ENCODE results near the gene SPINK4. TPM values are rescaled to one million over a fixed set of nuclear protein-coding genes. Genes with fewer than 3 reads are reported as not detected.
A peak's percentile ranks its signal among the peaks of the same experiment; 100 is the strongest.

SPINK4 gene
- not detected for total RNA-seq

GRCh38 chr9:33239921-33240320 is at the start of gene SPINK4:
Gene SPINK4, plus strand, starts transcription at chr9:33240167. Its CDS starts 42 bp downstream, at chr9:33240209.
- Mint-ChIP-seq H3K4me1 (no peaks in the 10 kb centered on the region), H3K36me3 (ENCODE audit: low read depth) (no peaks in the 10 kb centered on the region), H3K9me3 (no peaks in the 10 kb centered on the region), H3K27me3 (peaks cover 6% of the 10 kb centered on the region), H3K27ac (no peak within 1 kb of the TSS), H3K4me3 (no peak within 1 kb of the TSS)
- no peak for ATAC-seq (replicated peaks)

DNA sequence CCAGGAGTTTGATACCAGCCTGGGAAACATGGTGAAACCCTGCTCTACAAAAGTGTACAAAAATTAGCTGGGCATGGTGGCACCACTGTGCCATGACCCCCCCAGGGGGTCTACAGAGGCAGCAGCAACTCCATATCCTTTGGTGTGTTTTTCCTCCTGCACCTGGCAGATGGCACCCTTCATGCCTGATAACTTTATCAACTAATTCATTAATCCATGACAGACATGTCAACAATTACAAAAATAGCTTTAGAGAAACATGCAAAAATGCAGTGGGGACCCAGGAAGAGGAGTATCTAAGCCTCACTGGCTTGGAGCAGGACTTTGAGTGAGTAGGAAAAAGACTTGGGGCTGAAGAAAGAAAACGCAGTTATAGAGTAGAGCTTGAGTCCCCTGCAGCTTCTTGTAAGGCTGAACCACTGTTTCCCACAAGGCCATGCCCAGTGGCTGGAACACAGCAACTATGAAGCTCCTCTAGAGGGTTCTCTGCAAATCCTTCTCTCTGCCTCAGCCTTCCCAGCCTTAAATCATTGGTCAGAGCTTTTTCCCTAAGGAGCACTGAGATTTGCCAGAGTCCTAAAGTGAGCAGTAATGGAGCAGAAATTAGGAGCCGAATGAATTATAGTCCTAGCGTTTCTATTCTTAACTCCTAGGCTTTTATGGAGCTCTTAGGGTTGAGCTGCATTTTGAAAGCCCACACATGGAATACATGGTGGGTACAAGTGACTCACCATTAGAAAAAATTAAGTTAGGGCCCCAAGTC is 47.3 kb upstream of the SPINK4 start:
- no peak overlapping the region for H3K27ac Mint-ChIP-seq
- H3K36me3 Mint-ChIP-seq (ENCODE audit: low read depth) = no peaks in the 10 kb centered on the region
- H3K4me1 Mint-ChIP-seq = no peaks in the 10 kb centered on the region
- no peak for ATAC-seq (replicated peaks)
- H3K9me3 Mint-ChIP-seq = no peaks in the 10 kb centered on the region
- no peak overlapping the region for H3K4me3 Mint-ChIP-seq
- no peaks in the 10 kb centered on the region for H3K27me3 Mint-ChIP-seq

- ATAC-seq (replicated peaks) = no peak
- no peaks in the 10 kb centered on the region for H3K4me1 Mint-ChIP-seq
- no peaks in the 10 kb centered on the region for H3K9me3 Mint-ChIP-seq
- no peaks in the 10 kb centered on the region for H3K27me3 Mint-ChIP-seq
- H3K4me3 Mint-ChIP-seq = no peak overlapping the region
- no peaks in the 10 kb centered on the region for H3K36me3 Mint-ChIP-seq (ENCODE audit: low read depth)
- no peak overlapping the region for H3K27ac Mint-ChIP-seq
Measured at GRCh38 chr9:33193818-33194217, 46.1 kb upstream of the SPINK4 start.

GRCh38 chr9:33196736-33197135 is 43.2 kb upstream of the SPINK4 start:
- no peaks in the 10 kb centered on the region for H3K36me3 Mint-ChIP-seq (ENCODE audit: low read depth)
- no peaks in the 10 kb centered on the region for H3K4me1 Mint-ChIP-seq
- H3K9me3 Mint-ChIP-seq = no peaks in the 10 kb centered on the region
- H3K27me3 Mint-ChIP-seq = no peaks in the 10 kb centered on the region
- no peak overlapping the region for H3K27ac Mint-ChIP-seq
- no peak for ATAC-seq (replicated peaks)
- no peak overlapping the region for H3K4me3 Mint-ChIP-seq

- no peaks in the 10 kb centered on the region for H3K4me1 Mint-ChIP-seq
- H3K36me3 Mint-ChIP-seq (ENCODE audit: low read depth) = no peaks in the 10 kb centered on the region
- no peaks in the 10 kb centered on the region for H3K27me3 Mint-ChIP-seq
- H3K4me3 Mint-ChIP-seq = no peak overlapping the region
- H3K27ac Mint-ChIP-seq = no peak overlapping the region
- ATAC-seq (replicated peaks) = no peak
- H3K9me3 Mint-ChIP-seq = no peaks in the 10 kb centered on the region
Measured at GRCh38 chr9:33197279-33198152, 42.5 kb upstream of the SPINK4 start.

DNA sequence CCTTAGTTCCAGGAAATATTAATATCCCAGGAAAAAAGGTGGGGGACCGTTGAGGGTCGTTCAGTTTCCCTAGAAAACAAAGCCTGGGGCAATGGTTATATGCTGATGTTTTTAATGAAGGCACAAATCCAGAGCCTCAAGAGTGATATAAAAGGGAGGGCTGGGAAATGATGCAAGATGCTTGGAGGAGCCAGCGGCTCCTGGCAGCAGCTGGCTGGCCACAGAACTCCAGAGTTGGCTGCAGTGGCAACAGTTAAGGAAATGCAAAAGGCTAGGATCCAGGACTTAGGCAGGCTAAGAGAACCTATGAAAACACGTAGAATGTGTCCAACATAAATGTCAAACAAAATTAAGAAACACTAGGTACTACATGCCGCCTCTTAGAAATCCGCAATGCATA is 41.8 kb upstream of the SPINK4 start:
- ATAC-seq (replicated peaks) = no peak
- no peaks in the 10 kb centered on the region for H3K9me3 Mint-ChIP-seq

GRCh38 chr9:33202018-33202417 is 37.9 kb upstream of the SPINK4 start:
- peak overlapping the region; percentile 48 for H3K27ac Mint-ChIP-seq
- H3K4me3 Mint-ChIP-seq = no peak overlapping the region
- no peaks in the 10 kb centered on the region for H3K27me3 Mint-ChIP-seq
- no peaks in the 10 kb centered on the region for H3K9me3 Mint-ChIP-seq
- ATAC-seq (replicated peaks) = peak; percentile 38
- no peaks in the 10 kb centered on the region for H3K4me1 Mint-ChIP-seq
- H3K36me3 Mint-ChIP-seq (ENCODE audit: low read depth) = no peaks in the 10 kb centered on the region

More for the DNA sequence above, 41.8 kb upstream of the SPINK4 start:
- Mint-ChIP-seq H3K36me3 (ENCODE audit: low read depth) (no peaks in the 10 kb centered on the region), H3K27ac (no peak overlapping the region), H3K4me3 (no peak overlapping the region), H3K4me1 (no peaks in the 10 kb centered on the region), H3K27me3 (no peaks in the 10 kb centered on the region)

DNA sequence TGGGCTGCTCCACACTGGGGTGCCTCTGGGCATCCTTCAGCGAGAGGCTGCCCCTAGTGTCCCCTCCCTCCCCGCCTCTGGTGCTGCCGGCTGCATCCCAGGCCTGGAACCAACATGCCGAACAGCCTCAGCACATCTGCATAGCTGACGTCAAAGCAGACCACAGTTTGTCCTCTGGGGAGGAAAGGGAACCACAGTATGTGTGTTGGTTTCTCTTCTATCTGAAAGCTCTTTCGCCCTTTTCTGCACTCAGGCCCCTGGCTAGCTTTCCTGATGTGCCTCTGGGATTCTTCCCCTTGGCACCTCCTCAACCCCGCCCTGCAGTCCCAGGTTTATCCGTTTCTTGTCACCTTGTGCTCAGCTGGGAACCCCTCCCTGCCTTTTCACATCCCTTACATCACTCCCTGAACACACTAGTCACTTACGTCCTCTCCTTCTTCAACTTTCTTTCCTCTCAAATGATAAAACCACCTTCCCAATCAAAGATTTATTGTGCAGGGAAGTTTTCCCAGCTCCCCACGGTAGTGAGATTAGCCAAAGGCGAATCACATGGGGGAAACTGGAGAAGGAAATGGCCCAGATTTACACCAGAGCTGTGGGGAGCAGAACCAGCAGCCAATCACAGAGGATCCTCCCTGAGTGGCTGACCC is 37.3 kb upstream of the SPINK4 start:
- Mint-ChIP-seq H3K4me1 (no peaks in the 10 kb centered on the region), H3K36me3 (ENCODE audit: low read depth) (no peaks in the 10 kb centered on the region), H3K27ac (peak overlapping the region; percentile 5), H3K4me3 (peak overlapping the region; percentile 32), H3K9me3 (no peaks in the 10 kb centered on the region), H3K27me3 (no peaks in the 10 kb centered on the region)
- peak; percentile 90 for ATAC-seq (replicated peaks)

GRCh38 chr9:33209394-33209793 is 30.6 kb upstream of the SPINK4 start:
- Mint-ChIP-seq H3K4me1 (peaks cover 3% of the 10 kb centered on the region), H3K36me3 (ENCODE audit: low read depth) (no peaks in the 10 kb centered on the region), H3K27me3 (no peaks in the 10 kb centered on the region), H3K27ac (no peak overlapping the region), H3K4me3 (no peak overlapping the region), H3K9me3 (no peaks in the 10 kb centered on the region)
- no peak for ATAC-seq (replicated peaks)

DNA sequence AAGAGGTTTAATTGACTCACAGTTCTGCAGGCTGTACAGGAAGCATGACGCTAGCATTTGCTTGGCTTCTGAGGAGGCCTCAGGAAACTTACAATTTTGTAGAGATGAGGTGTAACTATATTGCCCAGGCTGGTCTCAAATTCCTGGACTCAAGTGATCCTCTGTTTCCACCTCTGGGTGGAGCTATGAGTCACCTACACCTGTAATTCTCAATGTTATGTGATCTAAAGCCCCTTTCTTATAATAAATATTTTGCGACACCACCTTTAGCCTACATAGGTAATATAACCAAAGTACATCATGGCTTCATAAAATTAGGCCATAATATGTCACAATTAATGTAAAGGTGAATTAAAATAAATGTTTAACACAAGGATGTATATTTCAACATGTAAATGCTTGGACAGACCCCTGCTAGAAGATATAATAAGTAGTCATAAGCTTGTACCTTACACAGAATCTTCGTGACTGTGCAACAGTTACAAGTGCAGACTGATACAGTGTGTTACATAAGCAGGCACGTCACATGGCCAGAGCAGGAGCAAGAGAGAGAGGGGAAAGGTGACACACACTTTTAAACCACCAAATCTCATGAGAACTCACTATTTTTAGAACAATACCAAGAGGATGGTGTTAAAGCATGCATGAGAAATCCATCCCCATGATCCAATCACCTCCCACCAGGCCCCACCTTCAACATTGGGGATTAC is 29.8 kb upstream of the SPINK4 start:
- ATAC-seq (replicated peaks) = no peak
- Mint-ChIP-seq H3K27me3 (no peaks in the 10 kb centered on the region), H3K9me3 (no peaks in the 10 kb centered on the region), H3K4me3 (no peak overlapping the region), H3K4me1 (peaks cover 3% of the 10 kb centered on the region), H3K27ac (no peak overlapping the region), H3K36me3 (ENCODE audit: low read depth) (no peaks in the 10 kb centered on the region)

DNA sequence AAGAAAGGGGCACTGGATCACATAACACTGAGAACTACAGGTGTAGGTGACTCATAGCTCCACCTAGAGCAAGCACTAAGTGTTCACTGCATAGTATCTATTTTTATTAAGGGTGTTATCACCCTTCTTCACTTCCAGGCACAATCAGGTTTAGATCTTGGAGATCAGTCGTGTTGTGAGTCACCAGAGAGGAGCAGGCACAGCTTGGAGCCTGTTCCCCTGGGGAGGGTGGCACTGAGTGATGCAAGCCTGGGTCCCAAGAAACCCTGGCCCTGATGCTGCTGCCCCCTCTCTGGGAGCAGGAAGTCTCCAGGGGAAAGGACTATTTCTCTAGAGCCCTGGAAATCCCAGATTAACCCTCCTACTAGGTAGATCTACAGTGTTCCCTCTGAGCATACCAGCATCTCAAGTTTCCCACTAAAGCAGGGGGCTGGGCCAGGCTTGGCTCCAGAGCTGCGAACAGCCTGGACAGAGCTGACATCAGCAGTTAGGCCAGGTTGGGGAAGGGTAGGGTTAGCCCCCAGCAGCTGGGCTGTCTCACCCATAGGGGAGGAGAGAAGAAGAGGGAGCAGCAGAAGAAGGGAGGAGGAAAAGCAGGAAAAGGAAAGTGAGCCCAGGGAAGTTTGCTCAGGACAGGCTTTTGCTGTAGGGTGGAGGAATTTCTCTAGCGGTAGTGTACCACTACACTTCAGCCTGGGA is 28.1 kb upstream of the SPINK4 start:
- Mint-ChIP-seq H3K36me3 (ENCODE audit: low read depth) (no peaks in the 10 kb centered on the region), H3K27ac (no peak overlapping the region), H3K9me3 (no peaks in the 10 kb centered on the region), H3K4me1 (peaks cover 3% of the 10 kb centered on the region), H3K4me3 (no peak overlapping the region), H3K27me3 (no peaks in the 10 kb centered on the region)
- ATAC-seq (replicated peaks) = no peak

GRCh38 chr9:33220681-33221567 is 19.0 kb upstream of the SPINK4 start:
- Mint-ChIP-seq H3K36me3 (ENCODE audit: low read depth) (no peaks in the 10 kb centered on the region), H3K27me3 (peaks cover 3% of the 10 kb centered on the region), H3K27ac (no peak overlapping the region), H3K9me3 (no peaks in the 10 kb centered on the region), H3K4me1 (peaks cover 8% of the 10 kb centered on the region), H3K4me3 (no peak overlapping the region)
- ATAC-seq (replicated peaks) = no peak

- no peak for ATAC-seq (replicated peaks)
- no peaks in the 10 kb centered on the region for H3K9me3 Mint-ChIP-seq
- no peak overlapping the region for H3K4me3 Mint-ChIP-seq
- peaks cover 3% of the 10 kb centered on the region for H3K27me3 Mint-ChIP-seq
- no peak overlapping the region for H3K27ac Mint-ChIP-seq
- H3K4me1 Mint-ChIP-seq = peaks cover 9% of the 10 kb centered on the region
- H3K36me3 Mint-ChIP-seq (ENCODE audit: low read depth) = no peaks in the 10 kb centered on the region
Measured at GRCh38 chr9:33221568-33221884, 18.4 kb upstream of the SPINK4 start.
